Activated CD4-positive, alpha-beta T cell treated with anti-CD3 and anti-CD28 coated beads, Interleukin-2, Interleukin-4, amounts not matched to agents 100 ng/mL and 50 ng/mL, durations not matched to agents 16 hours and 8 hours (primary cell): ENCODE measurements around the gene CNTFR.

Source experiments
- DNase-seq: peaks from one replicate; pipeline ENCODE4 v3.0.0-alpha.2; 2020; ENCODE audit warnings: low spot score

The CNTFR gene

GRCh38 chr9:34620061-34620994 lies 30.8 kb upstream of the CNTFR start, which contains the start of gene DCTN3:
Gene DCTN3 (minus strand): TSS chr9:34620495. CDS start chr9:34620464, 31 bp downstream.
- peak; percentile 96 for DNase-seq

- no peak for DNase-seq
Measured at GRCh38 chr9:34615132-34615531, 25.6 kb upstream of the CNTFR start.

- DNase-seq: peak; percentile 84
Measured at GRCh38 chr9:34612788-34613390, 23.4 kb upstream of the CNTFR start.

GRCh38 chr9:34611811-34612787 lies 22.6 kb upstream of the CNTFR start, which contains the start of gene RPP25L:
Gene RPP25L (minus strand): TSS chr9:34612097. CDS start chr9:34611296, 801 bp downstream.
- DNase-seq: peak; percentile 81

- DNase-seq: no peak
Measured at GRCh38 chr9:34611251-34611810, 21.8 kb upstream of the CNTFR start.

GRCh38 chr9:34610434-34611206 lies 21.1 kb upstream of the CNTFR start:
- DNase-seq: no peak

GRCh38 chr9:34607331-34607730 lies 17.8 kb upstream of the CNTFR start:
- no peak for DNase-seq

- no peak for DNase-seq
Measured at GRCh38 chr9:34606905-34607304, 17.4 kb upstream of the CNTFR start.

- DNase-seq: no peak
Measured at GRCh38 chr9:34606190-34606589, 16.7 kb upstream of the CNTFR start.

- peak; percentile 84 for DNase-seq
Measured at GRCh38 chr9:34603610-34604231, 14.2 kb upstream of the CNTFR start.

GRCh38 chr9:34601937-34602573 lies 12.5 kb upstream of the CNTFR start:
- DNase-seq: no peak

- DNase-seq: no peak
Measured at GRCh38 chr9:34600908-34601307, 11.4 kb upstream of the CNTFR start.

- no peak for DNase-seq
Measured at GRCh38 chr9:34599546-34599945, 10.0 kb upstream of the CNTFR start.

- no peak for DNase-seq
Measured at GRCh38 chr9:34594177-34594576, 4.7 kb upstream of the CNTFR start.

GRCh38 chr9:34592895-34593601 lies 3.5 kb upstream of the CNTFR start:
- no peak for DNase-seq

- DNase-seq: no peak
Measured at GRCh38 chr9:34591917-34592866, 2.7 kb upstream of the CNTFR start.

- peak; percentile 74 for DNase-seq
Measured at GRCh38 chr9:34591248-34591916, 1.9 kb upstream of the CNTFR start.
